Activated CD4-positive, alpha-beta T cell treated with anti-CD3 and anti-CD28 coated beads, Interleukin-2, amount 10 ng/mL, durations not matched to agents 7 days and 5 days (primary cell): ENCODE data around the gene MYZAP. TPM values are rescaled to one million over a fixed set of nuclear protein-coding genes. Genes with fewer than 3 reads are reported as not detected.

Source experiments
- CTCF ChIA-PET: fragments of 350-600 bp; sonication (Branson Sonifier 250); formaldehyde crosslinking; loops from one replicate; lab custom pipeline; 2021; ENCODE audit warnings: antibody characterized with exemption; lab: Charles Lee
- POLR2A ChIA-PET: fragments of 350-600 bp; sonication (Branson Sonifier 250); formaldehyde crosslinking; loops from one replicate; lab custom pipeline; 2021; ENCODE audit warnings: antibody characterized with exemption; lab: Charles Lee
- DNase-seq: peaks from one replicate; pipeline ENCODE4 v3.0.0-alpha.2; 2020
- H3K27ac Mint-ChIP-seq: one replicate; pipeline ENCODE4 v1.8.0; 2021; ENCODE audit warnings: mild to moderate bottlenecking, moderate library complexity, mixed read lengths
- H3K27me3 Mint-ChIP-seq: one replicate; pipeline ENCODE4 v1.8.0; 2021; ENCODE audit warnings: mixed read lengths
- H3K36me3 Mint-ChIP-seq: one replicate; pipeline ENCODE4 v1.8.0; 2021; ENCODE audit warnings: low read depth, mixed read lengths
- H3K4me1 Mint-ChIP-seq: one replicate; pipeline ENCODE4 v1.8.0; 2021; ENCODE audit warnings: mixed read lengths
- H3K4me3 Mint-ChIP-seq: one replicate; pipeline ENCODE4 v1.8.0; 2021; ENCODE audit warnings: mild to moderate bottlenecking, moderate library complexity, mixed read lengths
- H3K9me3 Mint-ChIP-seq: one replicate; pipeline ENCODE4 v1.8.0; 2021; ENCODE audit warnings: mixed read lengths
- total RNA-seq, 2 experiments: library from RNA; stranded (reverse); gene quantifications; one replicate each; pipeline ENCODE4 v1.2.3, GENCODE V29; 2021

The MYZAP gene
- total RNA-seq, 2 experiments from 2014 or later = not detected

- CTCF ChIA-PET = no interaction called here
- peaks cover 4% of the 10 kb centered on the region for H3K27me3 Mint-ChIP-seq
- no peaks in the 10 kb centered on the region for H3K4me1 Mint-ChIP-seq
- H3K36me3 Mint-ChIP-seq = no peaks in the 10 kb centered on the region
- no peak overlapping the region for H3K4me3 Mint-ChIP-seq
- no peak overlapping the region for H3K27ac Mint-ChIP-seq
- POLR2A ChIA-PET = no interaction called here
- H3K9me3 Mint-ChIP-seq = no peaks in the 10 kb centered on the region
- DNase-seq = no peak
Observed at GRCh38 chr15:57619746-57620145, 28.0 kb downstream of the MYZAP start.

DNA sequence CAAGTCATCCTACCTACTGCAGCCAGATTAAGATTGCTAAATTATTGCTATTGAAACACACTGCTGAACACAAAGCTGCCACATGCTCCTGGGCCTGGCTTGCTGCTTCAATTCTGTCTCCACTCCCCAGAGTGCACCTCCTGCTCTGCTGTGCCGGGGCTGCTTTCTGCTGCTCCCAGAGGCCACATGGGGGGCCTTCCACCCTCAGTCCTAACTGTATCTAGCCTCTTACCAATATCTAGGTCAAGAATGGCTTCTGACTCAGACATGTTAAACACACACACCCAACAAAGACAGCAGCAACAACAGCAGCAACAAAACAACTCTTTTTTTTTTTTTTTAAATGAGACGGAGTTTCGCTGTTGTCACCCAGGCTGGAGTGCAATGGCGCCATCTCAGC is 33.0 kb downstream of the MYZAP start:
- no peak for DNase-seq
- POLR2A ChIA-PET = no interaction called here
- no peaks in the 10 kb centered on the region for H3K9me3 Mint-ChIP-seq
- no peak overlapping the region for H3K27ac Mint-ChIP-seq
- H3K36me3 Mint-ChIP-seq = no peaks in the 10 kb centered on the region
- H3K4me1 Mint-ChIP-seq = no peaks in the 10 kb centered on the region
- H3K4me3 Mint-ChIP-seq = no peak overlapping the region
- CTCF ChIA-PET = no interaction called here
- peaks cover 7% of the 10 kb centered on the region for H3K27me3 Mint-ChIP-seq

DNA sequence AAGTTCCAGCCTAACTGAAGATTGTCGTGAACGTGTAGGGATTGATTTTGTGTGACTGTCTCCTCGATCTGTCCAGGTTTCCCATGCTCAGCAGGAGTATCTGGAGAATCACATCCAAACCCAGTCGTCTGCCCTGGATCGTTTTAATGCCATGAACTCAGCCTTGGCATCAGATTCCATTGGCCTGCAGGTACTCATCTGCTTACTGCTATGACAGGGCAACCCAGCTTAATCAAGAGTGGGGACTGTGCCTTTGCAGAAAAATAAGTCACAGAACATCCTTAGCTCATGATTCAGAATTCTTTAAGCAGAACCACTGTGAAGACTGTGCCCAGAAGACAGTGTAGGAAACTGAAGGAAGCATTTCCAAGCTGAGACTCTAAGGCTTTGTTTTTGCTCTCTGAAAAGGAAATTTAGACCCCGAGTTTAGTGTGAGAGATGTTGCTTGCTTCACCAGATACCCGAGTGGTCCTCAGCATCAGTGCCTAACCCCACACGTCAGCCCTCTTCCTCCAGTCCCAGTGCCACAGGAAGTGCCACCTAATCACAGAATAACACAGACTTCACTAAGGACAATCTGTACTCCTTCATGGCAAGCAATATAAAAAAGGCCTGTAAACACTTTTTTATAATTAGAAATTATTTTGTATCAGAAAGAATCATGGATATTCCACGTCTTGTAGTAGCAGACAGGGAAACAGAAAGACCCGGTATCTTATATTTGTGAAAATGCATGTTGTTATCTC is 34.2 kb downstream of the MYZAP start:
- DNase-seq = no peak

DNA sequence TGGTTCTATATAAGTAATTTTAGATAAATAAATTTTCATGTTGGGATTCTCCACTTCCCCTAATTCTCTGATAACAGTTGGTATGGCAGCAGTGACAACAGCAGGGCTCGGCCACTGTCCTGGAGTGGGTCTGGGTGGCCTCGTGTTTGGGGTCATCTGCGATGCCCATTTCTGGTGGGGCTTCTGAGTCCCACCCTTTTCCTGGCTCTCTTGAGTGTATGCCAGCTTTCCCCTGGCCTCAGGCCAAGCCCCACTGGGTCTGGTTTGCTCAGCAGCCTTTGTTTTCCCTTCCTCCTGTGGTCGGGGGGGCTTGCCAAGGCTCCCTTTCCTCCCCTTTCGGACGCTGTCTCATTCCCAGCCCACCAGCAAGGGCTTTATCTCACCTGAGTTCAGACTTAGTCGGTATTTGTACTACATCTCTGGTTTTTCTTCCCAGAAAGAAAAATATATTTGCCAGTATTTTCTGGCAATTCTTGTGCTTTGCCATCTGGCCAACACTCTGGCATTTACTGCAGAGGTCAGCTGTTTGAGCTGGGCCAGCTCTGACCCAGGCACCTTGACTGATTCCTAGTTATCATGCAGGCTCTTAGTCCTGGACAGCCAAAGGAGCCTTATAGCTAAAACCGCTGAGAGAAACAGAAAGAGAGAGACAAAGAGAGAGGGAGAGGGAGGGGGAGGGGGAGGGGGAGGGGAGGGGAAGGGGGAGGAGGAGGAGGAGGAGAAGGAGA is 35.2 kb downstream of the MYZAP start:
- H3K27me3 Mint-ChIP-seq = peaks cover 7% of the 10 kb centered on the region
- ChIA-PET POLR2A (no interaction called here), CTCF (interaction anchor here (0.7 to 2.5 kb wide), 2 partner anchors 15 to 18 kb away, joined by 3 to 6 read pairs; no protein-coding TSS in a partner anchor)
- no peak for DNase-seq
- H3K4me3 Mint-ChIP-seq = no peak overlapping the region
- no peaks in the 10 kb centered on the region for H3K9me3 Mint-ChIP-seq
- no peaks in the 10 kb centered on the region for H3K36me3 Mint-ChIP-seq
- no peaks in the 10 kb centered on the region for H3K4me1 Mint-ChIP-seq
- H3K27ac Mint-ChIP-seq = no peak overlapping the region

More for the DNA sequence above, 34.2 kb downstream of the MYZAP start:
- Mint-ChIP-seq H3K9me3 (no peaks in the 10 kb centered on the region), H3K27ac (no peak overlapping the region), H3K4me1 (no peaks in the 10 kb centered on the region), H3K27me3 (peaks cover 7% of the 10 kb centered on the region), H3K4me3 (no peak overlapping the region), H3K36me3 (no peaks in the 10 kb centered on the region)
- ChIA-PET POLR2A (no interaction called here), CTCF (interaction anchor here (1.3 kb wide), 1 partner anchor 11 kb away, joined by 3 read pairs; no protein-coding TSS in a partner anchor)

DNA sequence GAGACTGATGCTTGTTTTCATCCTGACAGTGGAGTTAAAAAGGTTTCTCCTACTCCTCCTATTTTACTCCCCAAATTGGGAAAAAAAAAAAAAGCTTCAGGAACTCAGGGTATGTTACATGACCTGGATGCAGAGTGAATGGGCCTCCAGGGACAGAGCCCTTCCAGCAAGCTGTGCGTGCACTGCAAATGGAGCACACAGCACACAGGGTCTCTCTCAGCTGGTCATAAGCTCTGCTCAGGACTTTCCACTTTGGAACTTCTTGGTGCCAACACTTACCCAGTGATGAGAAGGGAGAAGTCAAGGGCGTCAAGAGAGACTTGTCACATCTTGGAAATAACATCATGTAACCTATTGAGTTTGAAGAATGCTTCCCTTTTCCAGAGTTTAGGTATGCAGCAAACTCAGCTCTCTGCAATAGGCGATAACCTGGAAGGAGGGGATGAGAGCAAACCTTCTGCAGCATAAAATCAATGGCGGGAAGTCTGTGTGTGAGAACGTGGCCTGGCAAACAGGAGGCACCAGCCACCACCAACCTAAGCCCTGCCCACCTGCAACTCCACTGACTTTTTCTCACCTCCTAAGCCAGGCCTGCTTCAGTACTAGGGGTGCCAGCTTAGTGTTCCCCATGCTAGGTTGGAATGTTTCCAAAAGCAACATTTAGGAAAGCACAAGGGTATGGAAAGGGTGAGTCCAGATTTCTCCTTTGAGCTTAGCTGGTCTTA is 39.8 kb downstream of the MYZAP start:
- no peaks in the 10 kb centered on the region for H3K36me3 Mint-ChIP-seq
- CTCF ChIA-PET = interaction anchor here (0.7 kb wide), 1 partner anchor 184 kb away, joined by 6 read pairs; no protein-coding TSS in a partner anchor
- H3K4me3 Mint-ChIP-seq = no peak overlapping the region
- H3K27me3 Mint-ChIP-seq = peaks cover 2% of the 10 kb centered on the region
- POLR2A ChIA-PET = no interaction called here
- DNase-seq = no peak
- no peaks in the 10 kb centered on the region for H3K9me3 Mint-ChIP-seq
- H3K4me1 Mint-ChIP-seq = no peaks in the 10 kb centered on the region
- no peak overlapping the region for H3K27ac Mint-ChIP-seq

- Mint-ChIP-seq H3K9me3 (no peaks in the 10 kb centered on the region), H3K27ac (no peak overlapping the region), H3K27me3 (peaks cover 2% of the 10 kb centered on the region), H3K36me3 (no peaks in the 10 kb centered on the region), H3K4me1 (no peaks in the 10 kb centered on the region), H3K4me3 (no peak overlapping the region)
- ChIA-PET POLR2A (no interaction called here), CTCF (interaction anchor here (0.6 to 1.6 kb wide), 2 partner anchors 7 to 16 kb away, joined by 3 to 4 read pairs; no protein-coding TSS in a partner anchor)
- no peak for DNase-seq
Observed at GRCh38 chr15:57634290-57634689, 42.6 kb downstream of the MYZAP start.

GRCh38 chr15:57635300-57635909 is 43.7 kb downstream of the MYZAP start:
- no peak overlapping the region for H3K4me3 Mint-ChIP-seq
- CTCF ChIA-PET = interaction anchor here (1.6 kb wide), 1 partner anchor 18 kb away, joined by 4 read pairs; no protein-coding TSS in a partner anchor

GRCh38 chr15:57637846-57638245 is 46.1 kb downstream of the MYZAP start:
- CTCF ChIA-PET = no interaction called here
- H3K36me3 Mint-ChIP-seq = no peaks in the 10 kb centered on the region

More at GRCh38 chr15:57635300-57635909, 43.7 kb downstream of the MYZAP start:
- H3K27ac Mint-ChIP-seq = no peak overlapping the region
- H3K27me3 Mint-ChIP-seq = peaks cover 2% of the 10 kb centered on the region
- no peak for DNase-seq
- H3K4me1 Mint-ChIP-seq = no peaks in the 10 kb centered on the region
- H3K36me3 Mint-ChIP-seq = no peaks in the 10 kb centered on the region
- H3K9me3 Mint-ChIP-seq = no peaks in the 10 kb centered on the region
- POLR2A ChIA-PET = no interaction called here

GRCh38 chr15:57639306-57639705 is 47.6 kb downstream of the MYZAP start:
- Mint-ChIP-seq H3K4me1 (peaks cover 4% of the 10 kb centered on the region), H3K9me3 (no peaks in the 10 kb centered on the region), H3K36me3 (no peaks in the 10 kb centered on the region), H3K27ac (no peak overlapping the region), H3K4me3 (no peak overlapping the region), H3K27me3 (peaks cover 2% of the 10 kb centered on the region)
- ChIA-PET CTCF (no interaction called here), POLR2A (no interaction called here)
- no peak for DNase-seq

More at GRCh38 chr15:57637846-57638245, 46.1 kb downstream of the MYZAP start:
- DNase-seq = no peak
- H3K27me3 Mint-ChIP-seq = no peaks in the 10 kb centered on the region
- peaks cover 4% of the 10 kb centered on the region for H3K4me1 Mint-ChIP-seq
- H3K9me3 Mint-ChIP-seq = no peaks in the 10 kb centered on the region
- no peak overlapping the region for H3K4me3 Mint-ChIP-seq
- POLR2A ChIA-PET = no interaction called here
- H3K27ac Mint-ChIP-seq = no peak overlapping the region

DNA sequence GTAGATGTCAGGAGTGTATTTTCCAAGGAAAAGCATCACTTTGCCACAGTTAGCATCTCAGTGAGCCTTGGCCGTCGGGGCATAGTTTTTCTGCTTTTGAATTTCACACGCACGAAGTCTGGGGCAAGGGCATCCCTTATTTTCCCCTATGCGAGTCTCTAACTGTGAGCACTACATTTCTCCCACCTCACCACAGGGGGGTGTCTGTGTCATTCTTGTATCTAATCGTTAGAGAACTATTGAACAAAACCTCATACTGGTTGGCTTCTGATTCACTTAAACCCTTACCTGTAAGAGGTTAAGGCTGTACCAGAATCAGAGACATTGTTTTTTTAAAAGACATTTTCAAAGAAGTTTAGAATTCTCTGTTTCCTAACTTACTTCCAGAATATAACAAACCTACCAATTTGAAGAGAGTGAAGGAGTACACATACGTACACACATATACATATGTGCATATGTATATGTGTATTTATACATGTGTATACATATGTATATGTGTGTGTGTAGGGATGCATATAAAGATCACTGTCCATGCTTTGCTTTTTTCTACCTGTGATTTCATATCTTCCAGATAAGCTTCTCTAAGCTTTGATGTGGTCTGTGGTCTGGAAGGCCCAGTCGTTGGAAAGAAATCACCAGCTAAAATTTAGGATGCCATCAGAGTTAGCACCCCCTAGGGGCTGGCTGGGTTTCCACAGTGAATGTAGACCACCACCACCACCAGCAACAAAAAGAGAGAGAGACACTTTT is 49.4 kb downstream of the MYZAP start:
- Mint-ChIP-seq H3K27ac (no peak overlapping the region), H3K9me3 (no peaks in the 10 kb centered on the region), H3K27me3 (peaks cover 7% of the 10 kb centered on the region), H3K4me3 (no peak overlapping the region), H3K36me3 (no peaks in the 10 kb centered on the region), H3K4me1 (peaks cover 4% of the 10 kb centered on the region)
- ChIA-PET CTCF (interaction anchor here (0.6 to 1.4 kb wide), 3 partner anchors 7 to 22 kb away, joined by 3 to 6 read pairs (median 4); no protein-coding TSS in a partner anchor), POLR2A (no interaction called here)
- DNase-seq = peak; percentile 30

DNA sequence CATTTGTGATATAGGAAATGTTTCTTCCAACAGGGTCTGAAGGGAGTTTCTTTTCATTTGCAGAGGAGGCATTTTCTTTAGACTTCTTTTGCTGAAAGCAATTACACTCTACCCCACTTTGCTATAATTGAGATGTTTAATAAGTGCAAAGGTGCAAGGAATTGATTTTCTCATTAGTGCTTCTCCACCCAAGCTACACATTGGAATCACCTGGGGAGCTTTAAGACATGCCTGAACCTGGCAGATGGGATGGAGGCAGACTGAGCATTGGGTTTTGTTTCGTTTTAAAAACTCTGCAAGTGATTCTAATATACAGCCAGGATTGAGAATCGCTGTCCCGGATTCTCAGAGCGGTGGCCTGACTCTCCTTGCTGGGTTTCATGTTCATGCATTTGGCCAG is 52.1 kb downstream of the MYZAP start:
- Mint-ChIP-seq H3K36me3 (no peaks in the 10 kb centered on the region), H3K9me3 (no peaks in the 10 kb centered on the region), H3K27me3 (peaks cover 11% of the 10 kb centered on the region), H3K4me1 (peaks cover 4% of the 10 kb centered on the region), H3K27ac (no peak overlapping the region), H3K4me3 (no peak overlapping the region)
- CTCF ChIA-PET = interaction anchor here (0.7 kb wide), 1 partner anchor 1174 kb away, joined by 4 read pairs; no protein-coding TSS in a partner anchor
- DNase-seq = no peak
- POLR2A ChIA-PET = no interaction called here

DNA sequence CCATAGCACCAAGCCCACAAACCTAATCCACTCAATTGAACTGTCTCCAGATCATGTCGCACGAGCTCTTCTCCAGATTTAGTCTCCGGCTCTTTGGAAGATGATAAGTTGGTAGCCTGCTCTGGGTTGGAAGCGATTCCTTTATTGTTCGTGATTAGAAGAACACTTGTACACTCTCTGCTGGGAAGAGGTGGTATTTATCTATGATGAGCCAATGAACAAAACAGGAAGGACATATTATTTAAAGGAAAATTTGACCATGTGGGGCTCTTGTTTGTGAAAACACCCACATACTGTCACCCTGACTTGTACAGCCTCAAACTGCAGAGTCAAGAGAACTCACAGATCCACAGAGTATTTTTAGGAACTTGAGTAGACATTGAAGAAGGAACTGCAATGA is 54.4 kb downstream of the MYZAP start:
- H3K9me3 Mint-ChIP-seq = no peaks in the 10 kb centered on the region
- no peaks in the 10 kb centered on the region for H3K36me3 Mint-ChIP-seq
- ChIA-PET POLR2A (no interaction called here), CTCF (interaction anchor here (0.7 kb wide), 1 partner anchor 81 kb away, joined by 3 read pairs; no protein-coding TSS in a partner anchor)
- H3K27me3 Mint-ChIP-seq = peaks cover 14% of the 10 kb centered on the region
- H3K4me3 Mint-ChIP-seq = no peak overlapping the region
- no peak overlapping the region for H3K27ac Mint-ChIP-seq
- DNase-seq = no peak
- H3K4me1 Mint-ChIP-seq = peaks cover 4% of the 10 kb centered on the region
